ENCODE measurements around the gene LIPE.

DNA sequence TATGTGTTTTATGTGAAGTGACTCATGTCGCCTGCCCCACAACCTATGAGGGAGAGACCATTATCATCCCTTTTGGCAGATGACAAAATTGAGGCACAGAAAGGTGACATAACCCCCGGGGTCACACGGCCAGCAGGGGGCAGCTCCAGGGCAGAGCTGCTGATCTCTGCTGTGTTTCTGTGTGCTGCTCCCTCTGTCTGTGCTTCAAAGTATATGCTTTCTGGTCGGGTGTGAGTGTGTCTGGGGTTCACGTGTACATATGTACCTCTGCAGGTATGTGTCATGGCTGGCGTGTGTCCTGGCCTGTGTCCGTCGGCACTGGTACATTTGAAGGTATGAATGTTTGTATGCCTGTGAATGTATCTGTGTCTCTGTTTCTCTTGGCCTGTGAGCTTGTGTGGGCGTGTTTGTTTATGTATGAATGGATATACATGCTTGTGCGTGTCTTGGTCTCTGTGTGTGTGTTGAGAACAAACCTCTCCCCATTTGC lies 7.1 kb downstream of the LIPE start:
- TF ChIP-seq, protein P1, sequence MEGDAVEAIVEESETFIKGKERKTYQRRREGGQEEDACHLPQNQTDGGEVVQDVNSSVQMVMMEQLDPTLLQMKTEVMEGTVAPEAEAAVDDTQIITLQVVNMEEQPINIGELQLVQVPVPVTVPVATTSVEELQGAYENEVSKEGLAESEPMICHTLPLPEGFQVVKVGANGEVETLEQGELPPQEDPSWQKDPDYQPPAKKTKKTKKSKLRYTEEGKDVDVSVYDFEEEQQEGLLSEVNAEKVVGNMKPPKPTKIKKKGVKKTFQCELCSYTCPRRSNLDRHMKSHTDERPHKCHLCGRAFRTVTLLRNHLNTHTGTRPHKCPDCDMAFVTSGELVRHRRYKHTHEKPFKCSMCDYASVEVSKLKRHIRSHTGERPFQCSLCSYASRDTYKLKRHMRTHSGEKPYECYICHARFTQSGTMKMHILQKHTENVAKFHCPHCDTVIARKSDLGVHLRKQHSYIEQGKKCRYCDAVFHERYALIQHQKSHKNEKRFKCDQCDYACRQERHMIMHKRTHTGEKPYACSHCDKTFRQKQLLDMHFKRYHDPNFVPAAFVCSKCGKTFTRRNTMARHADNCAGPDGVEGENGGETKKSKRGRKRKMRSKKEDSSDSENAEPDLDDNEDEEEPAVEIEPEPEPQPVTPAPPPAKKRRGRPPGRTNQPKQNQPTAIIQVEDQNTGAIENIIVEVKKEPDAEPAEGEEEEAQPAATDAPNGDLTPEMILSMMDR (optimal IDR thresholded peaks at IDR 0.05 in 1 of 3, IDR thresholded peaks at IDR 0.05 in 1 of 3, conservative IDR thresholded peaks at IDR 0.05 in 1 of 3; ENCODE audit: extremely low read depth in 1 of 3, insufficient read depth in 2 of 3, low read length in 3 of 3) = peak; percentile 84 to 99 (median 90)
- TF ChIP-seq EZH2 (IDR thresholded peaks at IDR 0.05; ENCODE audit: low read length) = no peak

All from keratinocyte (primary cell).